Measurements from ENCODE around the gene RAPGEF2. TPM values are rescaled to one million over a fixed set of nuclear protein-coding genes. Genes with fewer than 3 reads are reported as not detected.

Gene RAPGEF2
- total and polyA plus RNA-seq, 9 of the 15 experiments (the other 6 are each of a cell fraction or from before 2014, with no cell fraction given): 3.1 to 32.6 (median 23.1) TPM

DNA sequence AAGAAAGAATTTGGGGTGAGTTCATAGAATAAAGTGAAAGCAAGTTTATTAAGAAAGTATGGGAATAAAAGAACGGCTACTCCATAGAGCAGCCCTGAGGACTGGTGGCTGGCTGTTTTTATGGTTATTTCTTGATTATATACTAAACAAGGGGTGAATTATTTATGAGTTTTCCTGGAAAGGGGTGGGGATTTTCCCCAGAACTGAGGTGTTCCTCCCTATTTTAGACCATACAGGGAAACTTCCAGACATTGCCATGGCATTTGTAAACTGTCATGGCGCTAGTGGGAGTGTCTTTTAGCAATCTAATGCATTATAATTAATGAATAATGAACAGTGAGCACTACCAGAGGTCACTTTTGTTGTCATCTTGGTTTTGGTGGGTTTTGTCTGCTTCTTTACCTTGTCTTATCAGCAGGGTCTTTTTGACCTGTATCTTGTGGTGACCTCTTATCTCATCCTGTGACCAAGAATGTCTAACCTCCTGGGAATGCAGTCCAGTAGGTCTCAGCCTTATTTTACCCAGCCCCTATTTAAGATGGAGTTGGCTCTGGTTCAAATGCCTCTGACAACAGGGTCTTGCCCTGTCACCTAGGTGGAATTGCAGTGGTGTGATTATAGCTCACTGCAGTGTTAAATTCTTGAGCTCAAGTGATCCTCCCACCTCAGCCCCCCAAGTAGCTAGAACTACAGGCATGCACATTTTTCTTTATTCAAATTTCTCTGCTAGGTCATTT, 27.1 kb downstream of the RAPGEF2 start (continued):
- TF ChIP-seq, protein P1, sequence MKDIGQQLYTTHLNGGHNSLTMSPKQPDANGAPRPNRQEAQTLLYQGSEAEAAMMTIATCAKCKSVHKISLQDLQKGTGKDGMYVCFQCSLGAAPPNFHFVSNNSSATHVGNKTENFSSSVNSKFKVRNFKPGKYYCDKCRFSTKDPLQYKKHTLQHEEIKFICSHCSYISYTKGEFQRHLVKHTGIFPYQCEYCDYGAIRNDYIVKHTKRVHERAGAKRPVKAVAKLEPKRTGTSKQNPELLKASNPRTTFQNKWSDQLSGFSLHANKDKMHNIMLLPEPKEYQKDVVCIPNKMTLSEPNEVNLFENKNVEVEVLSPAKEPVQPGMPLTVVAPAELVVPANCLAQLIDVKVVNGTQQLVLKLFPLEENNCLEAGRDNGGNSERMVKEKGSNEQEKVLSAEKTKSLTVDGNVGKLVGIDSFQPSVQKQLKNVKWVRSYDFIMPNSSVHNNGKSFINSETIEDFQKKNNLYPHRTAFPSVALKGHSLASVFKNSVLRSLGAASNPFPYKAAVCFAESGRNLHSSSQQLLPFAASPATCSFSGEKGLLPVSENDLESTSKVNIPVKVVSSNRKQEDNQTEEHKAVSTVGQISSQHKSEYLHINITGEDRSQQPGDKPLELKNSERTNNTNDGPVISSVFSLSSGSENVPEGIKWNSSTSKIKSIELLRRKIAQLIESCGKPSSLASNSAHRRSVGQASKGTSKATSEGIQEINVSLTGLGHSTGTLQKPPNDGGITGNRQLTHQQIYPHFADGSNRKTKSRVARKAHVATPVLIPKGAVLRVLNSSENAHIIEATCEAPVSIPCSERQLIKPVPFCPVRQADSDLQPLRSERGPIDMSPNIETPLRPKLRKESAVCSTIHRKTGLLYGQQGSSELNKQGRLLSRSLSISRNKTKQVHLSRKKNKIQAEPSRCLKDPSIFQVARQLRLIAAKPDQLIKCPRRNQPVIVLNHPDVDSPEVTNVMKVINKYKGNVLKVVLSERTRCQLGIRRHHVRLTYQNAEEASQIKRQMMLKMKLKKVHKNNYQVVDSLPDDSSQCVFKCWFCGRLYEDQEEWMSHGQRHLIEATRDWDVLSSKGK (CRISPR knock-in tag; IDR thresholded peaks at IDR 0.05): no peak
- TF ChIP-seq ZNF561 (CRISPR knock-in tag; conservative IDR thresholded peaks at IDR 0.05): no peak
- TF ChIP-seq, protein P2, sequence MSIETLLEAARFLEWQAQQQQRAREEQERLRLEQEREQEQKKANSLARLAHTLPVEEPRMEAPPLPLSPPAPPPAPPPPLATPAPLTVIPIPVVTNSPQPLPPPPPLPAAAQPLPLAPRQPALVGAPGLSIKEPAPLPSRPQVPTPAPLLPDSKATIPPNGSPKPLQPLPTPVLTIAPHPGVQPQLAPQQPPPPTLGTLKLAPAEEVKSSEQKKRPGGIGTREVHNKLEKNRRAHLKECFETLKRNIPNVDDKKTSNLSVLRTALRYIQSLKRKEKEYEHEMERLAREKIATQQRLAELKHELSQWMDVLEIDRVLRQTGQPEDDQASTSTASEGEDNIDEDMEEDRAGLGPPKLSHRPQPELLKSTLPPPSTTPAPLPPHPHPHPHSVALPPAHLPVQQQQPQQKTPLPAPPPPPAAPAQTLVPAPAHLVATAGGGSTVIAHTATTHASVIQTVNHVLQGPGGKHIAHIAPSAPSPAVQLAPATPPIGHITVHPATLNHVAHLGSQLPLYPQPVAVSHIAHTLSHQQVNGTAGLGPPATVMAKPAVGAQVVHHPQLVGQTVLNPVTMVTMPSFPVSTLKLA (conservative IDR thresholded peaks at IDR 0.05): no peak
- no peak for TF ChIP-seq MIER1 (IDR thresholded peaks at IDR 0.05; ENCODE audit: low read depth)
- TF ChIP-seq THRAP3 (IDR thresholded peaks at IDR 0.05; ENCODE audit: borderline replicate concordance): no peak
- TF ChIP-seq, protein P3, sequence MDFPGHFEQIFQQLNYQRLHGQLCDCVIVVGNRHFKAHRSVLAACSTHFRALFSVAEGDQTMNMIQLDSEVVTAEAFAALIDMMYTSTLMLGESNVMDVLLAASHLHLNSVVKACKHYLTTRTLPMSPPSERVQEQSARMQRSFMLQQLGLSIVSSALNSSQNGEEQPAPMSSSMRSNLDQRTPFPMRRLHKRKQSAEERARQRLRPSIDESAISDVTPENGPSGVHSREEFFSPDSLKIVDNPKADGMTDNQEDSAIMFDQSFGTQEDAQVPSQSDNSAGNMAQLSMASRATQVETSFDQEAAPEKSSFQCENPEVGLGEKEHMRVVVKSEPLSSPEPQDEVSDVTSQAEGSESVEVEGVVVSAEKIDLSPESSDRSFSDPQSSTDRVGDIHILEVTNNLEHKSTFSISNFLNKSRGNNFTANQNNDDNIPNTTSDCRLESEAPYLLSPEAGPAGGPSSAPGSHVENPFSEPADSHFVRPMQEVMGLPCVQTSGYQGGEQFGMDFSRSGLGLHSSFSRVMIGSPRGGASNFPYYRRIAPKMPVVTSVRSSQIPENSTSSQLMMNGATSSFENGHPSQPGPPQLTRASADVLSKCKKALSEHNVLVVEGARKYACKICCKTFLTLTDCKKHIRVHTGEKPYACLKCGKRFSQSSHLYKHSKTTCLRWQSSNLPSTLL (IDR thresholded peaks at IDR 0.05): no peak
- TF ChIP-seq EZH2 (IDR thresholded peaks at IDR 0.05; ENCODE audit: borderline replicate concordance, low read depth, low read length): no peak
- no peak for TF ChIP-seq ZBTB1 (CRISPR knock-in tag; IDR thresholded peaks at IDR 0.05; ENCODE audit: borderline replicate concordance, low read depth)
- TF ChIP-seq, protein P4, sequence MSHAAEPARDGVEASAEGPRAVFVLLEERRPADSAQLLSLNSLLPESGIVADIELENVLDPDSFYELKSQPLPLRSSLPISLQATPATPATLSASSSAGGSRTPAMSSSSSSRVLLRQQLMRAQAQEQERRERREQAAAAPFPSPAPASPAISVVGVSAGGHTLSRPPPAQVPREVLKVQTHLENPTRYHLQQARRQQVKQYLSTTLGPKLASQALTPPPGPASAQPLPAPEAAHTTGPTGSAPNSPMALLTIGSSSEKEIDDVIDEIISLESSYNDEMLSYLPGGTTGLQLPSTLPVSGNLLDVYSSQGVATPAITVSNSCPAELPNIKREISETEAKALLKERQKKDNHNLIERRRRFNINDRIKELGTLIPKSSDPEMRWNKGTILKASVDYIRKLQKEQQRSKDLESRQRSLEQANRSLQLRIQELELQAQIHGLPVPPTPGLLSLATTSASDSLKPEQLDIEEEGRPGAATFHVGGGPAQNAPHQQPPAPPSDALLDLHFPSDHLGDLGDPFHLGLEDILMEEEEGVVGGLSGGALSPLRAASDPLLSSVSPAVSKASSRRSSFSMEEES (CRISPR knock-in tag; IDR thresholded peaks at IDR 0.05): no peak
- TF ChIP-seq EWSR1 (IDR thresholded peaks at IDR 0.05; ENCODE audit: borderline replicate concordance, low read depth, partially characterized antibody): no peak
- TF ChIP-seq PHF20 (IDR thresholded peaks at IDR 0.05; ENCODE audit: partially characterized antibody): no peak
- TF ChIP-seq PHB2 (IDR thresholded peaks at IDR 0.05; ENCODE audit: low read depth): no peak
- no peak for TF ChIP-seq CBX2 (IDR thresholded peaks at IDR 0.05; ENCODE audit: insufficient read depth, low read length, poor library complexity, severe bottlenecking)
- TF ChIP-seq ESRRA (IDR thresholded peaks at IDR 0.05; ENCODE audit: borderline replicate concordance, low read depth): peak; percentile 31; the same call in 1 of the 2 replicates
- no peak for TF ChIP-seq ZNF316 (IDR thresholded peaks at IDR 0.05)
- TF ChIP-seq TEAD1 (CRISPR knock-in tag; IDR thresholded peaks at IDR 0.05): no peak
- no peak for TF ChIP-seq WHSC1 (IDR thresholded peaks at IDR 0.05; ENCODE audit: low read length)
- peak; percentile 61 for TF ChIP-seq RFX1 (IDR thresholded peaks at IDR 0.05)
- TF ChIP-seq IFI16 (CRISPR knock-in tag; IDR thresholded peaks at IDR 0.05): no peak
- no peak for TF ChIP-seq KLF6 (CRISPR knock-in tag; IDR thresholded peaks at IDR 0.05; ENCODE audit: borderline replicate concordance)
